NCI-H2107 (cell line): ENCODE data around the gene TNRC6C.
"Not testable (repeated sequence)": the region's sequence is repeated elsewhere in the genome, so short reads cannot be mapped to it uniquely, and the experiment has no call there.

Source experiments
- DNase-seq: peaks from one replicate; lab custom pipeline; 2025; lab: John Stamatoyannopoulos, UW

Gene TNRC6C

DNA sequence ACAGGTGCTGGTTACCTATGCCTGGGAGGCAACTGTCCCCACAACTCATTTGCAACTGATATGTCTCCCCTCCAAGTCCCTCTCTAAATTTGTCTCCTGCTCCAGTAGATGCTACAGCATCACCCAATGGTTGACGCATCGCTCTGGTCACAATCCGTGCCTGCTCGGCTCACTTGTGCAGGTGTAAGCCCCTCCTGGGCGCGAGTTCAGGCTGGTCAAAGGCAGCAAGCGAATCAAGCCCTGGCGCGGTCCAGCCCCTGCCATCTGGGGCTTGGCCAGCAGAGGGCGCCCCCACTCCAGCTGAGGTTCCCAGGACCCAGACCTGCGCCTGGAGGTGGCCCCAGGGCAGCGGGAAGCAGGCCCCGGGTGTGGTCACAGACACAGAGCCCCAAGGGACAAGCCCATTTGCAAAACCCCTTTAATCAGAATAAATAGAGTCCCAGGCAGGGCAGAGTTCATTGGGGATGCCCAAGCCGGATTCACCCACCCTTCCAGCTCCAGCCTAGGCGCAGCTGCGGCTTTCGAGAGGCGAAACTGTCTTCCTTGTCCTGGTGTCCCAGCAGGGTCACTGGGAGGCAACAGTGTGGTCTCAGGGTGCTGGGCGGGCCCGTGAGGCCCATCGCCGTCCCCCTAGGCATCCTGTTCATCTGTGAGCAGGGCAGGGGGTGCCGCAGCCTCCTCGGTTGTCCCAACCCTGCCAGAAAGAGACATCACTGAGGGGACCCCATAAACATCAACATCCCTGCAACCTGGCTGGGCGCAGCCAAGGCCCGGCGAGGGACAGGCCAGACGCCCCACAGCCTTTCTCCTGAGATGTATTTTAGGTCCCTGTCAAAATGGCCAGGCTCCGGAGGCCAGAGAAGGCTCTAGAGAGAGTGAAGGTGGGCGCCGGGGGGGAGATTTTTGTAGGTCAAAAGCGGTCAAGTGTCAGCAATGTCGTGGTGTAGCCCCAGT is 154.3 kb downstream of the TNRC6C start:
- peak; percentile 35 for DNase-seq

DNA sequence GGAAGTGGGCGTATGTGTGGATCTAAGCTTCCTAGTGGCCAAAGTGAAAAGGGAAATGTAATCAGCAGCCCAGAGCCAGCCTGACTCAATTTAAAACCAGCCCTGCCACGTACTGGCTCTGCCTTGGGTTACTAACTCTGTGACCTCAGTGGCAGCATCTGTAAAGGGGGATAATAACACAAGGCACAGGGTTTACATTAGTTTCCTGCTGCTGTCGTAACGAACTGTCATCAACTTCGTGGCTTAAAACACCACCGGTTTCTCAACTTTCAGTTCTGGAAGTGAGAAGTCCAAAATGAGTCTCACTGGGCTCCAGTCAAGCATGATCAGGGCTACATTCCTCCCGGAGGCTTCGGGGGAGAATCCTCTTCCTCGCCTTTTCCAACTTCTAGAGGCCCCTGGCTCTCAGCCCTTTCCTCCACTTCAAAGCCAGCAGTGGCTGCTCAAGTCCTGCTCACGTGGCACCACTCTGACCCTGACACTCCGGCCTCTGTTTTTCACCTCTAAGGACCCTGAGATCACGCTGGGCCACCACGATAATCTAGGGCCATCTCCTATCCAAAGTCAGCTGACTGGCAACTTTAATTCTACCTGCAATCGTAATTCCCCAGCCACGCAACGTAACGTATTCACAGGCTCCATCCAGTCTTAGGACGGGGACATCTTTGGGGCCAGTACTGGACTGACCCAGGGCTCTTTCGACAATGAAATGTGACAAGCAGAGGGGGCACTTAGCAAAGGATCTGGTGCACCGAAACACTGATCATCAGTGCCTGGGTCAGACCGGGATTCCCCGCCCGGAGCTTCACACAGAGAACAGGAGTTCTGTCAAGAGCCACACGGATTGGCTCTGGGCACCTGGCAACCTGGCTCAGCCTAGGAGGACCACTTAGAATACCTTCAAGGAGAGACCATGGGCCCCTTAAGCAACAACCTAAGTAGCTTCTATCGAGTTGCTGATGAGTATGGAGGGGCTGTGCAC is 155.6 kb downstream of the TNRC6C start:
- no peak for DNase-seq

DNA sequence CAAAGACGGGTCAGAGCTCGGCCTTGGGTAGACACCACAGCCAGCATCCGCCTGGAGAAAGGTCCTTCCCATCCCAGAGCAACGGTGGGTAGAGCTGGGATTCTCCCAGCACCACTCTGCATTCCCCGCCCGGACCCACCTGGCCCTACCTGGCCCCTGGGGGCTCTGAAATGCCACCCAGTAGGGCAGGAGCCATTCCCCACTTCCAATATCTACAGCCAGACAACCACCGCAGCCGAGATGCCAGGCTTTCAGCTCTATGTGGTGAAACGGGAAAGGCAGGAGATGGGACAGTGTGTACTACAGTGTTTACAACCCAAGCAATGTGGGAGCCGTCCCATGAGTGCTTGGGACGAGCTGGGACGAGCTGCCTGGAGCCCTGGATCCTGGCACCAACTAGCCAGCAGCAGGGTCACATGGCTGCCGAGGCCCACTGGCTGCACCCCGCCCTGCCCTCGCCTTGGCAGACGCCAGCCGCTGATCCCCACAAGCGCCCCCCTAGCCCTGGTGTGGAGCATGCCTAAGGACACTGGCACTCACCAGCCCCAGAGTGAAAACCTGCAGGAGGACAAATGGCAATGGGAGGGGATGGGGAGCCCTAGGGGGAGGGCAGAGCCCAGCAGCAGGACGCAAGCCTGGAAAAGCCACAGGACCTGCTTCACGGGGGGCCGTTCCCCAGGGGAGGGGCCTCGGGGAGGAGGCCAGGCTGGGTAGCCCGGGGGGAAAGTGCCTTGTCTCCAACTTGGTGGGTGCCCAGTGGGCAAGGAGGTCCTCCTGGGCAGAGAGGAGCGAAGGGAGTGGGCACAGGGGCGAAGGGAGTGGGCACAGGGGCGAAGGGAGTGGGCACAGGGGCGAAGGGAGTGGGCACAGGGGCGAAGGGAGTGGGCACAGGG is 156.6 kb downstream of the TNRC6C start:
- DNase-seq = no peak

DNA sequence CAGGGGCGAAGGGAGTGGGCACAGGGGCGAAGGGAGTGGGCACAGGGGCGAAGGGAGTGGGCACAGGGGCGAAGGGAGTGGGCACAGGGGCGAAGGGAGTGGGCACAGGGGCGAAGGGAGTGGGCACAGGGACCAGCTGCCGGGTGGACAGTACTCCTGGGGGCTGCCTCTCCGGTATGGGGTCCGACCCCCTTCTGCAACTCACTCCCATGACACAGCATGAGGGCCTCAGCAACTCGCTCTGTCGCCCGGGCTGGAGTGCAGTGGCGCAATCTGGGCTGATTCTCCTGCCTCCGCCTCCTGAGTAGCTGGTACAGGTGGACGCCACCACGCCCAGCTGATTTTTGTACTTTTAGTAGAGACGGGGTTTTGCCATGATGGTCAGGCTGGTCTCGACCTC is 157.3 kb downstream of the TNRC6C start:
- DNase-seq = not testable (repeated sequence)

DNA sequence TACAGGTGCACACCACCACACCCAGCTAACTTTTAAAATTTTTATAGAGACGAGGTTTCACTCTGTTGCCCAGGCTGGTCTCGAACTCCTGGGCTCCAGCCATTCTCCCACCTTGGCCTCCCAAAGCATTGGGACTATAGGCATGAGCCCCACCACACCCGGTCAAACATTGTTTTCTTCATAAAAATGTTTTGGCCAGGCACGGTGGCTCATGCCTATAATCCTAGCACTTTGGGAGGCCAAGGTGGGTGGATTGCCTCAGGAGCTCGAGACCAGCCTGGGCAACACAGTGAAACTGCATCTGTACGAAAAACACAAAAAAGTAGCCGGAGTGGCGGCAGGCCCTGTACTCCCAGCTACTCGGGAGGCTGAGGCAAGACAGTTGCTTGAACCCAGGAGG is 157.9 kb downstream of the TNRC6C start:
- no peak for DNase-seq

DNA sequence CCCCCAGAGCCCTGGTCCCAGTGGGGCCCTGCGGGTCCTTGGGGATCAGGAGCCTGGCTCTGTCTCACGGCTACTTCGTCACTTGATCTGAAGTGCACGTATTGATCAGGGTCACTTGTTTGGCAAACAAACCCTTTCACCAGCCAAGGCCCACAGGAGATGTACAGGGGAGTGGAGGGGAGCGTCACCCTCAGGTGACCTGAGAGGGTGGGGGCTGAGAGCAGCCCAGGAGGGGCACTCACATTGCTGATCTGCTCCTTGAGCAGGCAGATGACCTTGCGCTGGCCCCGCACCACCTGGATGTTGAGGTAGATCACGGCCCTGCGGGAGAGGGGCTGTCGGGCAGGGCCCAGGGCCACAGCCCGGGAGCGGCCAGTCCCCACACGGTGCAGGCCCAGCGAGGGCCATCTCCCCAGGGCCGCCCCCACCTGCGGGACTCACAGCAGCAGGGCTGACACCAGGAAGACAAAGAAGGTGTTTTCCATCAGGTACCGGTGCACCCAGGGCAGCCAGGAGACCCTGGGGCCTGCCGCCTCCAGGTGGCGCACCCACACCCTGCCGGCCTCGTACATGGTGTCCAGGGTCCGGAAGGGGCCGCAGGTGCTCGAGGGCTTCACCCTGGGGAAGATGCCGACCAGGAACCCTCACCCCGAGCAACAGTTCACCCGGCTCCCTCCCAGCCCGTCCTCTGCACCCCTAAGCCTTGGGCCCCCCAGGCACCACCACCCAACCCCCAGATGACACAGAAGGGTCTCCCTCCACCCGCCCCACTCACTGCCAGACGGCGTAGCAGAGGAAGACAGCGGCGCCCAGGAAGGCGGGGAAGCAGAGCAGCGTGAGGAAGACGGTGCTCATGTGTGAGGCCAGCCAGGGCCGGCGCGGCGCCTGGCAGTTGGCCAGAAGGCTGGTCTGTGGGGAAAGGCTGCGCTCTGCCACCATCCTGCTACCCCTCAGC is 158.8 kb downstream of the TNRC6C start:
- DNase-seq = no peak

GRCh38 chr17:78118801-78119241 is 160.3 kb downstream of the TNRC6C start:
- no peak for DNase-seq

GRCh38 chr17:78120537-78120936 is 162.0 kb downstream of the TNRC6C start:
- no peak for DNase-seq

- no peak for DNase-seq
These were observed 162.7 kb downstream of the TNRC6C start for GRCh38 chr17:78120971-78121800.

- no peak for DNase-seq
These were observed 163.3 kb downstream of the TNRC6C start for GRCh38 chr17:78121801-78122215.

DNA sequence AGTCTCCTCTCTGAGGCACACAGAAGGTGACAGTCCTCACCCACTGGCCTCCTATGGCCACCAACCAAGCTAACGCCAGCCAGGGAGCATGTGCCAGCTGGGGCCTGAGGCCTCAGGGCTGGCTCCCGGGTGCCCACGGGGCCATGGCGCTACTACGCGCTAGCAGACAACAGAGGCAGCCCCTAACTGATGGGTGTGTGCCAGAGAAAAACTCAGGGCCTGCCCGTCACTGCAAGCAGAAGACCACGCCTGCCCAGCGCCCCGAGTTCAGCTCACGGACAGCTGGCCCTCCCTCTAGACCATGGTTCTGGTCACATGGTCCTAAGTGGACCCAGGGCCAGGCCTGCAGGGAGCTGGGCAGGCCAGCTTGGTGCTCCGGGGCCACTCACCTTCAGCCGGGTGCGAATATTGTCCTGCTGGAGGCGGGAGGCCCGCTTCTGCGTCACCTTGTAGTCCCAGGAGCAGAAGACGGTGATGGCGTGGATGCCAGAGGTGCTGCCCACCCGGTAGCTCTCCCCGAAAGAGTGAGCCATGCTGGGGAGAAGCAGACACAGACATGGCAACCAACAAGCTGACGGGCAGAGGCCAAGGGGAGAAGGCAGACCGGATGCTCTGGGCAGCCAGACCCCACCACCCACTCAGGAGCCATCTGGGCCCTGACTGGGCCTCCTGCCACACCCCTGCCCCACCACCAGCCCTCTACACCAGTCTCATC is 163.9 kb downstream of the TNRC6C start:
- no peak for DNase-seq

DNA sequence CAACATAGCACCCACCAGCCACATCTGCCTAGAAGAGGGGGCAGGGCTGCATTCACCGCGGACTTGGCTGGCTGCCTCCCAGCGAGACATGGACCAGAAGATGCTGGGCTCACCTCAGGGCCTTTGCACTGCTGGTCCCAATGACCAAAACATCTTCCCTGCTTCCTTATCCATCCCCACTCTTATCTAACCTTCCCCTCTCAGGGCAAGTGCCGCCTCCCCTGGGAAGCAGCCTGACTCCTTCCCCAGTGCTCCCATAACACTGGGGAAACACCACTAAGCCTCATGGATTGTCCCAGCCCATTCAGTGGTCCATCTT is 164.4 kb downstream of the TNRC6C start:
- DNase-seq = no peak

DNA sequence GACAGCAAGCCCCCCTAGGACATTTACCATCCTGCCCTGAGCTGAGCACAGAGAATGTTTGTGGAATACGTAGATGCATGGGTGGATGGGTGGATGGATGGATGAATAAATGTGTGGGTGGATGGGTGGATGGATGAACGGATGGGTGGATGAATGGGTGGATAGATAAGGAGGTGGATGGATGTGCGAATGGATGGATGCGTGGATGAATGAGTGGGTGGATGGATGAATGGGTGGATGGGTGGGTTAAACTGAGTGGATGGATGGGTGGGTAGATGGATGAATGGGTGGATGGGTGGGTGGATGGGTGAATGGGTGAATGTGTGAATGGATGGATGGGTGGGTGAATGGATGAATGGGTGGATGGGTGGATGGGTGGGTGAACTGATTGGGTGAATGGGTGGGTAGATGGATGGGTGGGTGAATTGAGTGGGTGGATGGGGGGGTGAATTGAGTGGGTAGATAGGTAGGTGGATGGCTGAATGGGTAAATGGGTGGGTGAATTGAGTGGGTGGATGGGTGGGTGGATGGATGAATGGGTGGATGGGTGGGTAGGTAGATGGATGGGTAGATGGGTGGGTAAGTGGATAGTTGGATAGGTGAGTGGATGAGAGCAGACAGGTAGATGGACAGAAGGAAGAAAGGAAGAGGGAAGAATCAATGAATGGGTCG is 164.9 kb downstream of the TNRC6C start:
- no peak for DNase-seq

DNA sequence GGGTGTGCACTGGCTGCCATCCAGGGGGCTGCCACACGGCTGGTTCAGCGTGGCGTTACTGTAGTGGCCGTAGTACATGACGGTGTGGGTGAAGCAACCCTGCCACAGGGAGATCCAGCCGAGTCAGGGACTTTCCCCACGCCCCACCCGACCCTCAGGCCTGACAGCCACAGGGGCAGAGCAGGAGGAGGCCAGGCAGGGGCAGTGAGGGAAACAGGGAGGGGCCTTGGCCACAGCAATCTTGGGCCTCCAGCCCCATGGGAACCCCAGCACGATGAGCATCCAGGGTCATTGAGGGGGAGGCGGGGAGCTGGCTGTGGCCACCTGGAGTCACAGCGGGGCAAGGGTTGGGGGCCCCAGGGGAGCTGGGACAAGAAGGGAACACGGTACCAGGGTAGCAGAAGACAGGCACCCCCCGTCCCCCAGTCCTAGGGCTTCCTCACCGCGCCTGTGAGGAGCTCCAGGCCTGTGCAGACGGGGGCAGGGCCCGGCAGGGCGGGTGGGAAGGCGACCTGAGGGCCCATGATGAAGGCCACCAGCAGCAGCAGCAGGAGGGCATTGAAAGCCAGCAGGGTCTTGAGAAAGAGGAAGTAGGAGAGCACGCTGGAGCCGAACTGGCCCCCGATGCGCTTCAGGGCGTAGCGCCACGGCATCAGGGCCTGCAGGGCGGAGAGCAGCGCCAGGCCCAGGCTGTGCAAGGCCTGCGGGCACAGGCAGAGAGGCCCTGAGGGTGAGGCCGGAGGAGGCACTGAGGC is 165.8 kb downstream of the TNRC6C start:
- DNase-seq = no peak

DNA sequence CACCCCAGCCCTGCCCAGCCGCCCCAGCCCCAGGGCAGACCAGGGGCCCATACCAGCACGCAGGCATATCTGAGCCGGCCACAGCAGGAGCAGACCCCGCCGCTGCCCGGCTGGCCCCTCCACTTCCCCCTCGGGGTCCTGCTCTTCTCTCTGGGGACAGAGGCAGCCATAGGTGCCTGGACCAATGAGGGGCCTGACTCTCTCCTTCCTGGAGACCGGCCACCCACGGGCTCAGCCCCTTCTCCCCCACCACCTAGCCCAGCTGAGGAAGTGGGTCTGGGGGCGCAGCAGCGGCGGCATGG is 166.3 kb downstream of the TNRC6C start:
- DNase-seq = no peak

DNA sequence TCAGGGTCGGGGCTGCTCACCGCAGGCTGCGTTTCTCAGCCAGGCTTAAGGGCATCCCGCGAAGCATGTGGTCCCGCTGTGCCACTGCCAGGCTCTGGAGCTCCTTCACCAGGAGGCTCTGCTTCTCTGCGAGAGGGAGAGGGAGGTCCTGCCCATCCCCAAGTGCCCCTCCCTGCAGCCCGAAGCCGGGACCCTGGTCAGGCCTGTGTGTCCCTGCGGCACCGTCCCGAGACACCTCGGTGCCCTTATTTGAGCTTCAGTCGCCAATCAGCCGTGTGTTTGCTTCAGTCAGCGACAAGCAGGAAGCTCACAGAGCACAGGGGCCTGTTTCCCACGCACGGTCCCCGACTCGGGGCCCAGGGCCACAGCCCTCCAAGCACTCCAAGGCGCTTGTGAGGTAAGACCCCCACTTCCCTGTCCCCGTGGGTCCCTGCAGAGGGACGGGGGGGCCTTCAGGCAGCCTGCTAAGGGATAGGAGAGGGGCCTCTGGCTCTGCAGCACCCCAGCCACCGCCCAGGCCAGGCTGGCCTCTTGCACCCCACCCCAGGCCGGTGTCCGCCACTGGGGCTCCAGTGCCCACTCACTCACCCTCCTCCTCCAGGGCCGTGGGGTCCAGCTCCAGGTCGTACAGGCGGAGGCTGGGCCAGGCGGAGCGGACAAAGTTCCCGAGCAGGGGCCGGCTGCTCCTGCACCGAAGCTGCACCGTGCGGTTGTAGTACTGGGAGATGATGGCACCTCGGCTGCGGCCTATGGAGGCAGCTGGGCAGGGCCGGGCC is 166.8 kb downstream of the TNRC6C start:
- DNase-seq = no peak
